GM23338 (cell line): ENCODE data around the gene TGFB1. TPM values are rescaled to one million over a fixed set of nuclear protein-coding genes. Genes with fewer than 3 reads are reported as not detected.

Experiments used
- ATAC-seq: fragments of 200-7000 bp; cut with Tn5 transposase; 3 replicates; pipeline ENCODE4 v1.9.1; 2020
- DNase-seq: peaks from one replicate; pipeline ENCODE4 v3.0.0-alpha.2; 2015; ENCODE audit warnings: low spot score
- H2AFZ ChIP-seq: fragments of 200-600 bp; sonication (generic); 2 replicates; pipeline ENCODE4 v1.8.0; 2016; ENCODE audit warnings: antibody characterized with exemption, mild to moderate bottlenecking, moderate library complexity
- H3F3A ChIP-seq: fragments of 200-600 bp; sonication (generic); replicated peaks from 2 replicates; pipeline ENCODE4 v1.8.0; 2017; ENCODE audit warnings: antibody characterized with exemption, mixed run types, low read depth
- H3K27ac ChIP-seq: fragments of 200-600 bp; sonication (generic); 2 replicates; pipeline ENCODE4 v1.6.1; 2016; ENCODE audit warnings: low read depth
- H3K27me3 ChIP-seq: fragments of 200-600 bp; sonication (generic); 2 replicates; pipeline ENCODE4 v1.8.0; 2016; ENCODE audit warnings: mild to moderate bottlenecking, mixed run types, moderate library complexity; ENCODE audit not compliant: insufficient read depth
- H3K36me3 ChIP-seq: fragments of 200-600 bp; sonication (generic); 2 replicates; pipeline ENCODE4 v1.8.0; 2016; ENCODE audit warnings: mild to moderate bottlenecking; ENCODE audit not compliant: insufficient read depth
- H3K4me1 ChIP-seq: fragments of 200-600 bp; sonication (generic); 2 replicates; pipeline ENCODE4 v1.8.0; 2016; ENCODE audit warnings: mild to moderate bottlenecking, moderate library complexity; ENCODE audit not compliant: insufficient read depth
- H3K4me2 ChIP-seq: fragments of 200-600 bp; sonication (generic); 2 replicates; pipeline ENCODE4 v1.7.1; 2017; ENCODE audit warnings: mixed run types
- H3K4me3 ChIP-seq: fragments of 200-600 bp; sonication (generic); 2 replicates; pipeline ENCODE4 v1.6.1; 2016; ENCODE audit warnings: mixed run types
- H3K79me2 ChIP-seq: fragments of 200-600 bp; sonication (generic); replicated peaks from 2 replicates; pipeline ENCODE4 v1.8.0; 2017; ENCODE audit warnings: mild to moderate bottlenecking; ENCODE audit not compliant: insufficient read depth
- H3K9me2 ChIP-seq: fragments of 200-600 bp; sonication (generic); 2 replicates; pipeline ENCODE4 v1.8.0; 2017; ENCODE audit not compliant: insufficient read depth
- H4K20me1 ChIP-seq: fragments of 200-600 bp; sonication (generic); replicated peaks from 2 replicates; pipeline ENCODE4 v1.8.0; 2017; ENCODE audit warnings: mild to moderate bottlenecking; ENCODE audit not compliant: insufficient read depth
- H3K27ac Mint-ChIP-seq: 2 replicates; pipeline ENCODE4 v1.8.0; 2020; ENCODE audit warnings: inconsistent platforms, mild to moderate bottlenecking, moderate library complexity, mixed read lengths
- H3K27me3 Mint-ChIP-seq: 3 replicates; pipeline ENCODE4 v1.8.0; 2022; ENCODE audit warnings: low read depth, mild to moderate bottlenecking, moderate library complexity, mixed read lengths, inconsistent platforms; ENCODE audit not compliant: insufficient read depth, poor library complexity
- H3K36me3 Mint-ChIP-seq: 3 replicates; pipeline ENCODE4 v1.8.0; 2021; ENCODE audit warnings: low read depth, mild to moderate bottlenecking, inconsistent platforms, moderate library complexity, mixed read lengths
- H3K4me1 Mint-ChIP-seq: 3 replicates; pipeline ENCODE4 v1.8.0; 2020; ENCODE audit warnings: mild to moderate bottlenecking, inconsistent platforms, mixed read lengths
- H3K4me3 Mint-ChIP-seq: 3 replicates; pipeline ENCODE4 v1.8.0; 2021; ENCODE audit warnings: moderate library complexity, mild to moderate bottlenecking, inconsistent platforms, mixed read lengths
- H3K9me3 Mint-ChIP-seq: 3 replicates; pipeline ENCODE4 v1.8.0; 2020; ENCODE audit warnings: moderate library complexity, mild to moderate bottlenecking, inconsistent platforms, mixed read lengths
- CREB1 ChIP-seq: fragments of 250-450 bp; sonication (Bioruptor Pico); IDR thresholded peaks from 2 replicates; pipeline ENCODE4 v1.5.0; 2020; ENCODE audit warnings: low read depth, mild to moderate bottlenecking, moderate library complexity
- EZH2phosphoT487 ChIP-seq: fragments of 200-600 bp; sonication (generic); IDR thresholded peaks from one replicate; pipeline ENCODE4 v1.8.1; 2018; ENCODE audit warnings: antibody characterized with exemption; ENCODE audit not compliant: unreplicated experiment
- NANOG ChIP-seq: IDR thresholded peaks from 2 replicates; pipeline ENCODE4 v1.6.1; 2016; ENCODE audit warnings: antibody characterized with exemption, borderline replicate concordance
- STAT1 ChIP-seq: IDR thresholded peaks from one replicate; pipeline ENCODE4 v1.6.1; 2016; ENCODE audit warnings: antibody characterized with exemption; ENCODE audit not compliant: unreplicated experiment
- ZNF114 ChIP-seq: fragments of 250-450 bp; sonication (Bioruptor Pico); IDR thresholded peaks from 2 replicates; pipeline ENCODE4 v1.5.0; 2020; ENCODE audit warnings: mild to moderate bottlenecking, moderate library complexity
- ZNF331 ChIP-seq: fragments of 250-450 bp; sonication (Bioruptor Pico); IDR thresholded peaks from 2 replicates; pipeline ENCODE4 v1.5.0; 2020; ENCODE audit warnings: low read depth, mild to moderate bottlenecking, moderate library complexity
- polyA plus RNA-seq: library from polyadenylated mRNA; unstranded; fragments of >200 nt; fragmentation: Nextera tagmentation; extraction: Ambion mirVana; gene quantifications from 2 replicates; pipeline ENCODE4 v1.2.1, GENCODE V29; 2016
- total RNA-seq: library from RNA; depleted of rRNA; stranded (reverse); fragments of >200 nt; shearing (Covaris generic); gene quantifications from 2 replicates; pipeline ENCODE4 v1.2.3, GENCODE V29; 2014
- TF ChIP-seq, protein P1 (sequence below): IDR thresholded peaks from 2 replicates; pipeline ENCODE4 v1.6.1; 2016; ENCODE audit warnings: antibody characterized with exemption
- TF ChIP-seq, protein P2 (sequence below), 2 experiments: fragments of 200-600 bp in 1 of 2; sonication (generic) in 1 of 2; conservative IDR thresholded peaks; 2 replicates each; pipeline versions ENCODE4 v1.5.1 to v1.6.1; 2016 to 2017; ENCODE audit warnings: antibody characterized with exemption in 2 of 2, low read depth in 2 of 2, mild to moderate bottlenecking in 2 of 2, moderate library complexity in 1 of 2
- TF ChIP-seq, protein P3 (sequence below): fragments of 250-450 bp; sonication (Bioruptor Pico); IDR thresholded peaks from 2 replicates; pipeline ENCODE4 v1.5.0; 2020; ENCODE audit warnings: mild to moderate bottlenecking, moderate library complexity

TGFB1 gene
- total and polyA plus RNA-seq, 2 experiments from 2014 or later, result 0.99 to 7.9 TPM

DNA sequence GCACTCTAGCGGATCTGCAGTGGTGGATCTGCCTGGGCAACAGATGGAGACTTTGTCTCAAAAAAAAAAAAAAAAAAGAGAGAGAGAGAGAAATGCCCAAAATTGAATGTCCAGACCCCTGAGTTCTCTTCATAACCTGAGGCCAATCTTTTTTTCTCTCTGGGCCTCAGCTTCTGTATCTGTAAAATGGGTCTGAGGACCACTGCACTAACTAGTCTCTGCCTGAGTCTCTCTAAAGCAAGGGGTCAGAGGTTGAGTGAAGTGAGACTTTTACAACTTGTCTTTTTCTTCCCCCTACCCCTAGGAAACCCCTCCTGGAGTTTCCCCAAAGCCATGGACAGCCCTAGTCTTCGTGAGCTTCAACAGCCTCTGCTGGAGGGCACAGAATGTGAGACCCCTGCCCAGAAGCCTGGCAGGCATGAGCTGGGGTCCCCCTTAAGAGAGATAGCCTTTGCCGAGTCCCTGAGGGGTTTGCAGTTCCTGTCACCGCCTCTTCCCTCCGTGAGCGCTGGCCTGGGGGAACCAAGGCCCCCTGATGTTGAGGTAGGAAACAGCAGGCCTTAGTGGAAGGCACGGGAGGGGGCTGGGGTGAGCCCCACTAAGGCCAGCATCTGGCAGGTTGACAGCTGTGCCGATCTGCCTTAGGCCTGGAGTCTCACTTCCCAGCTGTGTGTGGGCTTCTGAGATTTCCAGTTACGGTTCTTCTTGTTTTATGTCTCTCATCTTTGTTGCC lies 24.4 kb upstream of the TGFB1 start:
- peaks cover 7% of the 10 kb centered on the region; the same call in 1 of the 2 replicates for H3K27me3 ChIP-seq
- H3K4me2 ChIP-seq, result no peak overlapping the region
- H3K4me1 ChIP-seq, result peaks cover 5% of the 10 kb centered on the region; the same call in 1 of the 2 replicates
- Mint-ChIP-seq H3K36me3 (no peaks in the 10 kb centered on the region), H3K27me3 (peaks cover 17% of the 10 kb centered on the region), H3K4me1 (peaks cover 10% of the 10 kb centered on the region), H3K4me3 (no peak overlapping the region), H3K27ac (no peak overlapping the region), H3K9me3 (no peaks in the 10 kb centered on the region)
- no peaks in the 10 kb centered on the region for H3K36me3 ChIP-seq
- no peaks in the 10 kb centered on the region; the same call in 1 of the 2 replicates for H4K20me1 ChIP-seq
- peak; percentile 83 for ATAC-seq
- TF ChIP-seq, protein P1, sequence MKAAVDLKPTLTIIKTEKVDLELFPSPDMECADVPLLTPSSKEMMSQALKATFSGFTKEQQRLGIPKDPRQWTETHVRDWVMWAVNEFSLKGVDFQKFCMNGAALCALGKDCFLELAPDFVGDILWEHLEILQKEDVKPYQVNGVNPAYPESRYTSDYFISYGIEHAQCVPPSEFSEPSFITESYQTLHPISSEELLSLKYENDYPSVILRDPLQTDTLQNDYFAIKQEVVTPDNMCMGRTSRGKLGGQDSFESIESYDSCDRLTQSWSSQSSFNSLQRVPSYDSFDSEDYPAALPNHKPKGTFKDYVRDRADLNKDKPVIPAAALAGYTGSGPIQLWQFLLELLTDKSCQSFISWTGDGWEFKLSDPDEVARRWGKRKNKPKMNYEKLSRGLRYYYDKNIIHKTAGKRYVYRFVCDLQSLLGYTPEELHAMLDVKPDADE, result no peak
- TF ChIP-seq ZNF331 (no peak), ZNF114 (CRISPR knock-in tag) (no peak), STAT1 (no peak), EZH2phosphoT487 (no peak)
- TF ChIP-seq, protein P2, sequence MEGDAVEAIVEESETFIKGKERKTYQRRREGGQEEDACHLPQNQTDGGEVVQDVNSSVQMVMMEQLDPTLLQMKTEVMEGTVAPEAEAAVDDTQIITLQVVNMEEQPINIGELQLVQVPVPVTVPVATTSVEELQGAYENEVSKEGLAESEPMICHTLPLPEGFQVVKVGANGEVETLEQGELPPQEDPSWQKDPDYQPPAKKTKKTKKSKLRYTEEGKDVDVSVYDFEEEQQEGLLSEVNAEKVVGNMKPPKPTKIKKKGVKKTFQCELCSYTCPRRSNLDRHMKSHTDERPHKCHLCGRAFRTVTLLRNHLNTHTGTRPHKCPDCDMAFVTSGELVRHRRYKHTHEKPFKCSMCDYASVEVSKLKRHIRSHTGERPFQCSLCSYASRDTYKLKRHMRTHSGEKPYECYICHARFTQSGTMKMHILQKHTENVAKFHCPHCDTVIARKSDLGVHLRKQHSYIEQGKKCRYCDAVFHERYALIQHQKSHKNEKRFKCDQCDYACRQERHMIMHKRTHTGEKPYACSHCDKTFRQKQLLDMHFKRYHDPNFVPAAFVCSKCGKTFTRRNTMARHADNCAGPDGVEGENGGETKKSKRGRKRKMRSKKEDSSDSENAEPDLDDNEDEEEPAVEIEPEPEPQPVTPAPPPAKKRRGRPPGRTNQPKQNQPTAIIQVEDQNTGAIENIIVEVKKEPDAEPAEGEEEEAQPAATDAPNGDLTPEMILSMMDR (conservative IDR thresholded peaks at IDR 0.05; ENCODE audit: low read depth in 2 of 2), result peak; percentile 54 to 62
- H3K79me2 ChIP-seq, result no peaks in the 10 kb centered on the region
- peak; percentile 90 for DNase-seq
- H3K4me3 ChIP-seq, result no peak overlapping the region
- H3K9me2 ChIP-seq, result no peaks in the 10 kb centered on the region
- H3K27ac ChIP-seq, result no peak overlapping the region
- H2AFZ ChIP-seq, result no peak overlapping the region
- H3F3A ChIP-seq, result 0 out of 2 replicates have a peak, but pooled peaks cover 5% of the 10 kb centered on the region

DNA sequence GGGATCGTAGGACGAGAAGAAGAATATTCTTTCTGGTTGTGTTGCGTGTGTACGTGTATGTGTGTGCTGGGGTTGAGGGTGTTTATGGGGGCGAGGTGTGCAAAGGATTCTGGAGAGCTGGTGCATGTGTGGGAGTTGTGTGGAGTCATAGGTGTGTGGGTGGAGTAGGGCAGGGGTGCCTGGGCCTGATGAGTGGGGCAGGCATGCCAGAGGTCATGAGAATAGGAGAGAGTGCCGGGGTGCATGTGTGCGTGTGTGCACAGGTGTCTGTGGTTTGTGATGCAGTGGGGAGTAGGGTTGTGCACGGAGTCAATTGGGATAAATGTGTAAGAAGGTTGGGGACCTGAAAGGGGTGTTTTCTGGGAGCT lies 23.3 kb upstream of the TGFB1 start:
- Mint-ChIP-seq H3K4me3 (peak overlapping the region; percentile 79), H3K27me3 (peaks cover 17% of the 10 kb centered on the region), H3K9me3 (no peaks in the 10 kb centered on the region), H3K36me3 (no peaks in the 10 kb centered on the region), H3K4me1 (peaks cover 10% of the 10 kb centered on the region), H3K27ac (no peak overlapping the region)
- no peaks in the 10 kb centered on the region for H3K9me2 ChIP-seq
- ATAC-seq (peak; percentile 18), DNase-seq (no peak)
- no peak overlapping the region for H3K27ac ChIP-seq
- peaks cover 7% of the 10 kb centered on the region; the same call in 1 of the 2 replicates for H3K27me3 ChIP-seq
- peaks cover 5% of the 10 kb centered on the region; the same call in 1 of the 2 replicates for H3K4me1 ChIP-seq
- no peaks in the 10 kb centered on the region for H3K36me3 ChIP-seq
- H2AFZ ChIP-seq, result peak overlapping the region; percentile 92
- H4K20me1 ChIP-seq, result no peaks in the 10 kb centered on the region; the same call in 1 of the 2 replicates
- no peaks in the 10 kb centered on the region for H3K79me2 ChIP-seq
- peak overlapping the region; percentile 86 for H3K4me3 ChIP-seq
- H3K4me2 ChIP-seq, result peak overlapping the region; percentile 94
- 0 out of 2 replicates have a peak, but pooled peaks cover 5% of the 10 kb centered on the region for H3F3A ChIP-seq
- TF ChIP-seq CREB1, result no peak
- TF ChIP-seq, protein P2 (conservative IDR thresholded peaks at IDR 0.05; ENCODE audit: low read depth in 2 of 2), result no peak
- TF ChIP-seq, protein P3, sequence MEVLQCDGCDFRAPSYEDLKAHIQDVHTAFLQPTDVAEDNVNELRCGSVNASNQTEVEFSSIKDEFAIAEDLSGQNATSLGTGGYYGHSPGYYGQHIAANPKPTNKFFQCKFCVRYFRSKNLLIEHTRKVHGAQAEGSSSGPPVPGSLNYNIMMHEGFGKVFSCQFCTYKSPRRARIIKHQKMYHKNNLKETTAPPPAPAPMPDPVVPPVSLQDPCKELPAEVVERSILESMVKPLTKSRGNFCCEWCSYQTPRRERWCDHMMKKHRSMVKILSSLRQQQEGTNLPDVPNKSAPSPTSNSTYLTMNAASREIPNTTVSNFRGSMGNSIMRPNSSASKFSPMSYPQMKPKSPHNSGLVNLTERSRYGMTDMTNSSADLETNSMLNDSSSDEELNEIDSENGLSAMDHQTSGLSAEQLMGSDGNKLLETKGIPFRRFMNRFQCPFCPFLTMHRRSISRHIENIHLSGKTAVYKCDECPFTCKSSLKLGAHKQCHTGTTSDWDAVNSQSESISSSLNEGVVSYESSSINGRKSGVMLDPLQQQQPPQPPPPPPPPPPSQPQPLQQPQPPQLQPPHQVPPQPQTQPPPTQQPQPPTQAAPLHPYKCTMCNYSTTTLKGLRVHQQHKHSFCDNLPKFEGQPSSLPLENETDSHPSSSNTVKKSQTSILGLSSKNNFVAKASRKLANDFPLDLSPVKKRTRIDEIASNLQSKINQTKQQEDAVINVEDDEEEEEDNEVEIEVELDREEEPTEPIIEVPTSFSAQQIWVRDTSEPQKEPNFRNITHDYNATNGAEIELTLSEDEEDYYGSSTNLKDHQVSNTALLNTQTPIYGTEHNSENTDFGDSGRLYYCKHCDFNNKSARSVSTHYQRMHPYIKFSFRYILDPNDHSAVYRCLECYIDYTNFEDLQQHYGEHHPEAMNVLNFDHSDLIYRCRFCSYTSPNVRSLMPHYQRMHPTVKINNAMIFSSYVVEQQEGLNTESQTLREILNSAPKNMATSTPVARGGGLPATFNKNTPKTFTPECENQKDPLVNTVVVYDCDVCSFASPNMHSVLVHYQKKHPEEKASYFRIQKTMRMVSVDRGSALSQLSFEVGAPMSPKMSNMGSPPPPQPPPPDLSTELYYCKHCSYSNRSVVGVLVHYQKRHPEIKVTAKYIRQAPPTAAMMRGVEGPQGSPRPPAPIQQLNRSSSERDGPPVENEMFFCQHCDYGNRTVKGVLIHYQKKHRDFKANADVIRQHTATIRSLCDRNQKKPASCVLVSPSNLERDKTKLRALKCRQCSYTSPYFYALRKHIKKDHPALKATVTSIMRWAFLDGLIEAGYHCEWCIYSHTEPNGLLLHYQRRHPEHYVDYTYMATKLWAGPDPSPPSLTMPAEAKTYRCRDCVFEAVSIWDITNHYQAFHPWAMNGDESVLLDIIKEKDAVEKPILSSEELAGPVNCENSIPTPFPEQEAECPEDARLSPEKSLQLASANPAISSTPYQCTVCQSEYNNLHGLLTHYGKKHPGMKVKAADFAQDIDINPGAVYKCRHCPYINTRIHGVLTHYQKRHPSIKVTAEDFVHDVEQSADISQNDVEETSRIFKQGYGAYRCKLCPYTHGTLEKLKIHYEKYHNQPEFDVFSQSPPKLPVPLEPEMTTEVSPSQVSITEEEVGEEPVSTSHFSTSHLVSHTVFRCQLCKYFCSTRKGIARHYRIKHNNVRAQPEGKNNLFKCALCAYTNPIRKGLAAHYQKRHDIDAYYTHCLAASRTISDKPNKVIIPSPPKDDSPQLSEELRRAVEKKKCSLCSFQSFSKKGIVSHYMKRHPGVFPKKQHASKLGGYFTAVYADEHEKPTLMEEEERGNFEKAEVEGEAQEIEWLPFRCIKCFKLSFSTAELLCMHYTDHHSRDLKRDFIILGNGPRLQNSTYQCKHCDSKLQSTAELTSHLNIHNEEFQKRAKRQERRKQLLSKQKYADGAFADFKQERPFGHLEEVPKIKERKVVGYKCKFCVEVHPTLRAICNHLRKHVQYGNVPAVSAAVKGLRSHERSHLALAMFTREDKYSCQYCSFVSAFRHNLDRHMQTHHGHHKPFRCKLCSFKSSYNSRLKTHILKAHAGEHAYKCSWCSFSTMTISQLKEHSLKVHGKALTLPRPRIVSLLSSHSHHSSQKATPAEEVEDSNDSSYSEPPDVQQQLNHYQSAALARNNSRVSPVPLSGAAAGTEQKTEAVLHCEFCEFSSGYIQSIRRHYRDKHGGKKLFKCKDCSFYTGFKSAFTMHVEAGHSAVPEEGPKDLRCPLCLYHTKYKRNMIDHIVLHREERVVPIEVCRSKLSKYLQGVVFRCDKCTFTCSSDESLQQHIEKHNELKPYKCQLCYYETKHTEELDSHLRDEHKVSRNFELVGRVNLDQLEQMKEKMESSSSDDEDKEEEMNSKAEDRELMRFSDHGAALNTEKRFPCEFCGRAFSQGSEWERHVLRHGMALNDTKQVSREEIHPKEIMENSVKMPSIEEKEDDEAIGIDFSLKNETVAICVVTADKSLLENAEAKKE (CRISPR knock-in tag), result no peak
- TF ChIP-seq NANOG, result no peak
- TF ChIP-seq ZNF331, result no peak
- no peak for TF ChIP-seq EZH2phosphoT487
